GM21737 (cell line): ENCODE data around the gene TRIM63.

Source experiments
- ATAC-seq: cut with Tn5 transposase; IDR thresholded peaks from one replicate; pipeline ENCODE4 v1.9.1; 2021; ENCODE audit warnings: mild to moderate bottlenecking, moderate library complexity; ENCODE audit not compliant: unreplicated experiment

Gene TRIM63

GRCh38 chr1:26035959-26036755 is 31.3 kb downstream of the TRIM63 start:
- ATAC-seq = peak; percentile 63

- ATAC-seq = peak; percentile 85
These were observed 32.0 kb downstream of the TRIM63 start for GRCh38 chr1:26035203-26035958.

GRCh38 chr1:26034504-26035202 is 32.8 kb downstream of the TRIM63 start:
- ATAC-seq = no peak

GRCh38 chr1:26032656-26033357 is 34.6 kb downstream of the TRIM63 start:
- no peak for ATAC-seq

- no peak for ATAC-seq
These were observed 35.7 kb downstream of the TRIM63 start for GRCh38 chr1:26031611-26032220.

- ATAC-seq = no peak
These were observed 36.2 kb downstream of the TRIM63 start for GRCh38 chr1:26031196-26031595.

DNA sequence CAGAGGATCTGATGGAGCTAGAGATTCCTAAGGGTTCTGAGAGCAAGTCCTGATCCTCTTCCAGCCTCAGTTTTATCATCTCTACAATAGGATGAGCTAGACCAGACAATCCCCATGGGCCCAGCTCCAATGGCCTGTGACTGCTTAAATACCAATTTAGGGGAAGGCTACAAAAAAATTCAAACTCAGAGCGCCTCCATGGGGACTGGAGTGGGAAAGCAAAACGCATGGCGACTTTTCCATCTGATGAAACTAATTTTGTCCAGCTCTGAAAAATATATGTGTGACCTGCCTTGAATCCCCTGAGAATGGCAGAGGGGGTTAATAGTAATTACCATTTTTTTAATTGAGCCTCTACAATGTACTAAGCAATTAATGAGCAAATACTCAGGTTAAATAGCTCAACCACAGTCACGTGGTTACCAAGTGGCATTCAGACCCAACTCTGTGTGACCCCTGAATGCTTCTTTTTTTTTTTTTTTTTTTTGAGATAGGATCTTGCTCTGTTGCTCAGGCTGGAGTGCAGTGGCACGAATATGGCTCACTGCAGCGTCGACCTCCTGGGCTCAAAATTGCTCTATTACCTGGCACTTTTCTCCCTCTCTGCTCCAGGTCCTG is 37.5 kb downstream of the TRIM63 start:
- ATAC-seq = no peak

GRCh38 chr1:26029054-26029863 is 38.2 kb downstream of the TRIM63 start:
- no peak for ATAC-seq

DNA sequence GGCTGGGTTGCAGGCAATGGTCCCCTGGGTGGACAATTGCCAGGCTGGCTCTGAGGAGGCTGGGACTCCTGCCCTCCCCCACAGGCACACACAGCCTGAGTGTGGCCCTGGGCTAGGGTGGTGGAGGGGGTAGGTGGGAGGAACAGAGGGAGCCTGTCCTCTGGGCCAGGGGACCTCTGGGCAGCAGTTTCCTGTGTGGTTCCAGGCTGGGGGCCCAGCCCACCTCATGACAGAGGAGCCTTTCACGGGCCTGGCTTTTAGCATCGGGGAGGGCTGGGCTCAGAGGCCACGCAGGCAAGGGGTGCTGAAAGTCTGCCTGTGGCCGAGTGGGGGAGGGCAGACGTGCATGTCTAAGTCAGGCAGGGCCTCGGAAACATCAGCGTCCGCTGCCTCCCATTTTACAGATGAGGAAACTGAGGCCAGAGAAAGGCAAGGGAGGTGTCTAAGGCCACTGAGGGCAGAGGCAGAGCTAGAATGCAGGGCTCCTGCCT is 38.9 kb downstream of the TRIM63 start:
- no peak for ATAC-seq

GRCh38 chr1:26027716-26028489 is 39.5 kb downstream of the TRIM63 start:
- no peak for ATAC-seq

DNA sequence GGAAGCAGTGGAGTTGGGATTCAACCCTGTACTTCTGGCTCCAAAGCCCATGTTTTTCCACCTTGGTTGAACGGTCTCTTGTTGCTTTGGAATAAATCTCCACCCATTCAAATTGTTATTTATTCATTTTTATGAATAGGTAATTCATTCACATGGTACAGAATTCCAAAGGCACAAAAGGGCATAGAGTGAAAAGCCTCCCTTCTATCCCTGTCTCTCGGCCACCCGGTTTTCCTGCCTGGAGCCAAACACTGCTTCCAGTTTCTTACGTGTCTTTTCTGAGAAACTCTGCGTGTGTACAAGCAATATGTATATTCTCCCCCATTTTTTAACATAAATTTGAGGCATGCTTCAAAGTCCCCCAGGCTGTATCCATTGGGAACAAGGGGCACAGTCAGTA is 41.9 kb downstream of the TRIM63 start:
- ATAC-seq = no peak

- no peak for ATAC-seq
These were observed 42.4 kb downstream of the TRIM63 start for GRCh38 chr1:26025060-26025459.

DNA sequence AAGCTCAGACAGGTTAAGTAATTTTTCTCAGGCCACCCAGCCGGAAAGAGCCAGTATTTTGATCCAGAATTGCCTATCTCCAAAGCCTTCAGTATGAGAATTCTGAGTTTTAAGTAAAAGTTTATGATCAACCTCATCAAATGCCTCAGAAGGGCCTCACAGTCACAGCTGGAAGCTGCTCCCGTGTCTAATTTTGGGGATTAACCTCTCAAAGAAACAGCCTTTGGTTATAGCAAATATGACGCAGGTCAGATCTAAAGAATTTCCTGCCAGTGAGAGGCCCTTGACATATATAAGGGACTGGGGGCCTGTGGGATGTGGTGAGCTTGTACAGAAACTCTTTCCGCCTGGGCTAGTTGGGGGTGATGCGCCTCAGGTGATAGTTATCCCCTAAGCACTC is 43.6 kb downstream of the TRIM63 start:
- ATAC-seq = no peak

DNA sequence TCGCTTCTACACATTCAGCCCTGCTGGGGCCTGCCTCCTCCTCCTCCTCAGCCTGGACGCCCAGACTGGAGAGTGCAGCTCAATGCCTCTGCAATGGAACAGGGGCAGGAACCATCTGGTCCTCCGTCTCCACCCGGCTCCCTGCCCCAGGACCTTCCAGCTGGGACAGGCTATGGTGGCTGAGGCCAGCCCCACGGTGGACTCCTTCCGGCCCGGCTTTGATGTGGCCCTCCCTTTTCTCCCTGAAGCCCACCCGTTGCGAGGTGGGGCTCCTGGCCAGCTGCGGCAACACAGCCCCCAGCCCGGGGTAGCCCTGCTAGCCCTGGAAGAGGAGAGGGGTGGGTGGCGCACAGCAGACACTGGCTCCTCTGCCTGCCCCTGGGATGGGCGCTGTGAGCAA is 44.4 kb downstream of the TRIM63 start:
- ATAC-seq = no peak

- no peak for ATAC-seq
These were observed 45.0 kb downstream of the TRIM63 start for GRCh38 chr1:26022404-26022779.

DNA sequence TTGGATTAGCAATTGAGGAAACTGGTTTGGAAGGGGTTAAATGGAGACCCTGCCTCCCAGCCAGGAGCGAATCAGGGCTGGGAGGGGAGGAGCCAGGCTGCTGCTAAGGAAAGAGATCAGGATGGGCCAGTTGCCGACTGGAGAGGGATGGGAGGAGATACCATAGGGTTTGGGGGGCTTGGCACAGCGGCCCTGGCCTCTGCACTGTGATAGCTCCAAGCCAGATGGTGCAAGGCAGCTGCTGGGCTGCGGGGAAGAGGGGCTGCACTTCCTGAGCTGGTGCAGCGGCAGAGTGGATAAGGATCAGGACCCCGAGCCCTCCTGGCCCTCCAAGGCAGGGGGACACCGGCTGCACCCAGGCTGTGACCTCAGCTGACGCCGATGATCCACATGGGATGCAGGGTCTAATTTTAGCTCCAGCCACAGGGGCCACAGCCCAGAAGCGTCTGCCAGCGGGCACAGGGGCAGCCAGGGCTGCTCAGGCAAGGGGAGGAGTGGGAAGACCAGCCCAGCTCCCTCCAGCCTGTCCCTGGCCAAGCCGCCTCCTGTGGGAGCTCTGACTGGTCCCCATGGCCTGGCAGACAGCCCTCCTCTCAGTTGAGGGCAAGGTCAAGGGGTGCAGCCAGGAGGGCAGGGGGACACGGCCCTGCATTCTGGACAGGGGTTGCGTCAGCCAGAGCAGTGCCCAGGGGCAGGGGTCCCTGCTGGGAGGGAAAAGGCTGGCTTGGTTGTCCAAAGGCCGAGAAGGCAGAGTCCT is 45.6 kb downstream of the TRIM63 start, which contains the start of gene EXTL1:
Gene EXTL1 (plus strand): TSS at position 129 of the 757 bp plus-strand sequence. CDS start 872 bp downstream, outside the sequence.
- ATAC-seq = no peak

DNA sequence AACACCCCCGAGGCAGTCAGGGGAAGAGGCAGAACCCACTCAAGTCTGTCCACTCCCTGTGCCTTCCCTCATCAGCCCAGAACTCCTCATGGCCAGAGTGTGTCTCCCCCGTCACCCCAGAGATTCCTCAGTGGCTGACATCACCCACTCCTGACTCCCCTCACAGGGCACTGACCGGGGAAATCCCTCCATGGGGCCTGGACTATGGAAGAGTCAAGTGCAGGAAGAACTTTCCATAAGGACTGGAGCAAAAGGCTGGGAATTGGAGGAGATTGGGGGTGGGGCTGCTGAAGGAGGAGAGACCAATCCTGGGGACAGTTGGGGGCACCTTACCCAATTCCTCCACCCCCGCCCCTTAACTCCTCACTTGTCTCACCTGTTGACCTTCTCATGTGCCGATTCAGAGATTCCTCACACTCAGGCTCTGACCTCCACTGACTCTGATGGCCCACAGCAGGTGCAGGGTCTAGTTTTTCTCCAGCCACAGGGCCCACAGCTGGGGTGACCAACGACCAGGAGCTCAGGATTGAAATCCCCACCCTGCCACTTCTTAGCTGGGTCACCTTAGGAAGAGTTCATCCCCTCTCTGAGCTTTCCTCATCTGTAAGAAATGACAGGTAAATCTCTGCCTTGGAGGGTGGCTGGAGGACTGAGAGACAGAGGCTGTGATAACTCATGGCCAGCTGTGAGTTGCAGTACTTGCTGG is 46.3 kb downstream of the TRIM63 start:
- no peak for ATAC-seq
